Thyroid gland (tissue), 4 donors: ENCODE data around the gene LGR6.

Experiments
- POLR2A ChIP-seq, 2 donors: fragments of 450-650 bp; IDR thresholded peaks; one replicate each; pipeline ENCODE4 v1.6.1; 2017; ENCODE audit warnings: antibody characterized with exemption in 2 of 2, mild to moderate bottlenecking in 2 of 2, moderate library complexity in 1 of 2
- TF ChIP-seq, protein P1 (sequence below), 6 experiments: fragments of 200-600 bp in 3 of 6; fragments of 450-650 bp in 3 of 6; sonication (generic) in 3 of 6; IDR thresholded peaks; one replicate each; pipeline ENCODE4 v1.5.1; 2016 to 2019; ENCODE audit warnings: antibody characterized with exemption in 6 of 6, mild to moderate bottlenecking in 2 of 6, inconsistent platforms in 1 of 6, moderate library complexity in 1 of 6

- TF ChIP-seq, protein P1, sequence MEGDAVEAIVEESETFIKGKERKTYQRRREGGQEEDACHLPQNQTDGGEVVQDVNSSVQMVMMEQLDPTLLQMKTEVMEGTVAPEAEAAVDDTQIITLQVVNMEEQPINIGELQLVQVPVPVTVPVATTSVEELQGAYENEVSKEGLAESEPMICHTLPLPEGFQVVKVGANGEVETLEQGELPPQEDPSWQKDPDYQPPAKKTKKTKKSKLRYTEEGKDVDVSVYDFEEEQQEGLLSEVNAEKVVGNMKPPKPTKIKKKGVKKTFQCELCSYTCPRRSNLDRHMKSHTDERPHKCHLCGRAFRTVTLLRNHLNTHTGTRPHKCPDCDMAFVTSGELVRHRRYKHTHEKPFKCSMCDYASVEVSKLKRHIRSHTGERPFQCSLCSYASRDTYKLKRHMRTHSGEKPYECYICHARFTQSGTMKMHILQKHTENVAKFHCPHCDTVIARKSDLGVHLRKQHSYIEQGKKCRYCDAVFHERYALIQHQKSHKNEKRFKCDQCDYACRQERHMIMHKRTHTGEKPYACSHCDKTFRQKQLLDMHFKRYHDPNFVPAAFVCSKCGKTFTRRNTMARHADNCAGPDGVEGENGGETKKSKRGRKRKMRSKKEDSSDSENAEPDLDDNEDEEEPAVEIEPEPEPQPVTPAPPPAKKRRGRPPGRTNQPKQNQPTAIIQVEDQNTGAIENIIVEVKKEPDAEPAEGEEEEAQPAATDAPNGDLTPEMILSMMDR (IDR thresholded peaks at IDR 0.05) = no peak
- no peak for TF ChIP-seq POLR2A (IDR thresholded peaks at IDR 0.05)
Observed at GRCh38 chr1:202233171-202233570, 39.6 kb downstream of the LGR6 start.
